ENCODE measurements around the gene CHORDC1.
"Not testable (repeated sequence)": the region's sequence is repeated elsewhere in the genome, so short reads cannot be mapped to it uniquely, and the experiment has no call there.

The CHORDC1 gene

GRCh38 chr11:90222459-90223247, at the start of gene CHORDC1:
Gene CHORDC1 (minus strand): TSS chr11:90223049. CDS start chr11:90222954, 95 bp downstream.
- intact Hi-C loops (cut with DNase I) = no loop called here
- DNase-seq = peak; percentile 89 to 99 (median 94)

- intact Hi-C loops (cut with DNase I) = no loop called here
- DNase-seq = no peak
Measured at GRCh38 chr11:90257158-90257525, 34.3 kb upstream of the CHORDC1 start.

- intact Hi-C loops (cut with DNase I) = no loop called here
- peak in 1 of 10 donors; percentile 16 for DNase-seq
Measured at GRCh38 chr11:90256404-90257157, 33.7 kb upstream of the CHORDC1 start.

GRCh38 chr11:90254065-90254464, 31.2 kb upstream of the CHORDC1 start:
- DNase-seq = no peak
- intact Hi-C loops (cut with DNase I) = no loop called here

- DNase-seq = no peak
- intact Hi-C loops (cut with DNase I) = no loop called here
Measured at GRCh38 chr11:90252053-90252452, 29.2 kb upstream of the CHORDC1 start.

GRCh38 chr11:90251599-90251998, 28.8 kb upstream of the CHORDC1 start:
- intact Hi-C loops (cut with DNase I) = no loop called here
- no peak for DNase-seq

GRCh38 chr11:90250970-90251369, 28.1 kb upstream of the CHORDC1 start:
- intact Hi-C loops (cut with DNase I) = no loop called here
- no peak for DNase-seq

- no peak for DNase-seq
- intact Hi-C loops (cut with DNase I) = no loop called here
Measured at GRCh38 chr11:90246468-90246867, 23.6 kb upstream of the CHORDC1 start.

- DNase-seq = no peak
- intact Hi-C loops (cut with DNase I) = no loop called here
Measured at GRCh38 chr11:90243534-90243933, 20.7 kb upstream of the CHORDC1 start.

- intact Hi-C loops (cut with DNase I) = no loop called here
- DNase-seq = no peak
Measured at GRCh38 chr11:90242894-90243416, 20.1 kb upstream of the CHORDC1 start.

GRCh38 chr11:90241414-90241813, 18.6 kb upstream of the CHORDC1 start:
- no peak for DNase-seq
- intact Hi-C loops (cut with DNase I) = no loop called here

GRCh38 chr11:90239967-90240636, 17.3 kb upstream of the CHORDC1 start:
- intact Hi-C loops (cut with DNase I); DNase-seq: not testable (repeated sequence)

GRCh38 chr11:90237004-90237403, 14.2 kb upstream of the CHORDC1 start:
- no peak for DNase-seq
- intact Hi-C loops (cut with DNase I) = no loop called here

- no peak for DNase-seq
- intact Hi-C loops (cut with DNase I) = no loop called here
Measured at GRCh38 chr11:90235526-90235925, 12.7 kb upstream of the CHORDC1 start.

- no peak for DNase-seq
- intact Hi-C loops (cut with DNase I) = no loop called here
Measured at GRCh38 chr11:90234977-90235376, 12.1 kb upstream of the CHORDC1 start.

- intact Hi-C loops (cut with DNase I) = no loop called here
Measured at GRCh38 chr11:90229791-90230190, 6.9 kb upstream of the CHORDC1 start.

GRCh38 chr11:90228056-90228455, 5.2 kb upstream of the CHORDC1 start:
- DNase-seq = no peak
- intact Hi-C loops (cut with DNase I) = no loop called here

More at GRCh38 chr11:90229791-90230190, 6.9 kb upstream of the CHORDC1 start:
- DNase-seq = no peak

GRCh38 chr11:90223248-90223585, 368 bp upstream of the CHORDC1 start:
- DNase-seq = no peak
- intact Hi-C loops (cut with DNase I) = no loop called here

GRCh38 chr11:90221803-90222458, 918 bp downstream of the CHORDC1 start:
- intact Hi-C loops (cut with DNase I) = no loop called here
- no peak for DNase-seq

- intact Hi-C loops (cut with DNase I) = no loop called here
Measured at GRCh38 chr11:90220391-90220790, 2.5 kb downstream of the CHORDC1 start.

GRCh38 chr11:90219438-90219837, 3.4 kb downstream of the CHORDC1 start:
- intact Hi-C loops (cut with DNase I) = no loop called here

More at GRCh38 chr11:90220391-90220790, 2.5 kb downstream of the CHORDC1 start:
- DNase-seq = no peak

More at GRCh38 chr11:90219438-90219837, 3.4 kb downstream of the CHORDC1 start:
- DNase-seq = no peak

All from posterior cingulate gyrus (tissue), 11 donors.